CD4-positive, alpha-beta T cell (primary cell): ENCODE results near the gene TGM1. TPM values are rescaled to one million over a fixed set of nuclear protein-coding genes. Genes with fewer than 3 reads are reported as not detected.
"Not testable (repeated sequence)": the region's sequence is repeated elsewhere in the genome, so short reads cannot be mapped to it uniquely, and the experiment has no call there.

Experiments
- ATAC-seq: fragments of 200-7000 bp; cut with Tn5 transposase; one replicate; pipeline ENCODE4 v1.10.0; 2022; ENCODE audit warnings: mild to moderate bottlenecking; ENCODE audit not compliant: poor library complexity
- CTCF ChIA-PET: fragments of 350-600 bp; sonication (Branson Sonifier 250); formaldehyde crosslinking; loops from one replicate; lab custom pipeline; 2021; ENCODE audit warnings: antibody characterized with exemption, inconsistent platforms; lab: Charles Lee
- POLR2A ChIA-PET: fragments of 350-600 bp; sonication (Branson Sonifier 250); formaldehyde crosslinking; loops from one replicate; lab custom pipeline; 2021; ENCODE audit warnings: antibody characterized with exemption, inconsistent platforms; lab: Charles Lee
- DNase-seq, 14 experiments: peaks; one replicate each; pipeline ENCODE4 v3.0.0-alpha.2; 2013 to 2020; ENCODE audit warnings: mixed read lengths in 2 of 14
- H3K27ac ChIP-seq, 2 donors: one replicate each; pipeline versions ENCODE4 v1.5.1 to v1.7.0; 2013; ENCODE audit warnings: low read length in 2 of 2, low read depth in 1 of 2, mild to moderate bottlenecking in 1 of 2
- H3K27me3 ChIP-seq, 2 experiments: 1 replicate in 1 of 2; 2 replicates in 1 of 2; pipeline versions ENCODE4 v1.6.1 to v1.7.0; 2013; ENCODE audit warnings: low read length in 2 of 2, control low read depth in 1 of 2, mild to moderate bottlenecking in 1 of 2, moderate library complexity in 1 of 2; ENCODE audit not compliant: insufficient read depth in 2 of 2, control insufficient read depth in 1 of 2
- H3K36me3 ChIP-seq: one replicate; pipeline ENCODE4 v1.6.1; 2013; ENCODE audit warnings: low read length, control low read depth; ENCODE audit not compliant: insufficient read depth
- H3K4me1 ChIP-seq: one replicate; pipeline ENCODE4 v1.6.1; 2013; ENCODE audit warnings: low read length, control low read depth; ENCODE audit not compliant: insufficient read depth
- H3K4me3 ChIP-seq: one replicate; pipeline ENCODE4 v1.5.1; 2013; ENCODE audit warnings: mild to moderate bottlenecking, low read length, moderate library complexity
- H3K9me3 ChIP-seq, 2 experiments: 1 replicate in 1 of 2; 2 replicates in 1 of 2; pipeline versions ENCODE4 v1.6.1 to v1.7.0; 2013; ENCODE audit warnings: low read length in 2 of 2, mild to moderate bottlenecking in 2 of 2, control low read depth in 1 of 2, moderate library complexity in 1 of 2; ENCODE audit not compliant: control insufficient read depth in 1 of 2, insufficient read depth in 1 of 2
- H3K27ac Mint-ChIP-seq: one replicate; pipeline ENCODE4 v1.8.0; 2020; ENCODE audit warnings: mixed read lengths
- H3K27me3 Mint-ChIP-seq: one replicate; pipeline ENCODE4 v1.8.0; 2021; ENCODE audit warnings: mixed read lengths
- H3K36me3 Mint-ChIP-seq: one replicate; pipeline ENCODE4 v1.8.0; 2021; ENCODE audit warnings: low read depth, mixed read lengths
- H3K4me1 Mint-ChIP-seq: one replicate; pipeline ENCODE4 v1.8.0; 2021; ENCODE audit warnings: low read depth, mixed read lengths
- H3K4me3 Mint-ChIP-seq: one replicate; pipeline ENCODE4 v1.8.0; 2020; ENCODE audit warnings: mild to moderate bottlenecking, mixed read lengths
- H3K9me3 Mint-ChIP-seq: one replicate; pipeline ENCODE4 v1.8.0; 2020; ENCODE audit warnings: mixed read lengths
- CTCF ChIP-seq: fragments of 200-600 bp; IDR thresholded peaks from one replicate; pipeline ENCODE4 v1.8.0; 2022; ENCODE audit warnings: antibody characterized with exemption, mild to moderate bottlenecking
- intact Hi-C, 2 experiments: fragments of 100-400 bp; cut with DNase I in 1 of 2; cut with micrococcal nuclease in 1 of 2; formaldehyde crosslinking; loops; one replicate each; pipeline versions ENCODE4 v1.15.1 to v1.9.0; 2023 to 2025; cut with DNase I, micrococcal nuclease
- total RNA-seq, 174 experiments: library from RNA in 2 of 174; stranded (reverse) in 2 of 174; gene quantifications; one replicate each; pipeline ENCODE4 v1.2.3 and lab custom pipeline; 2021 to 2026

TGM1 gene
- total RNA-seq, 2 experiments from 2014 or later, result 3.5 to 3.9 TPM

- no peaks in the 10 kb centered on the region for H3K9me3 ChIP-seq
- DNase-seq, result no peak
- ChIA-PET POLR2A (interaction anchor here (1.4 to 2.0 kb wide), 2 partner anchors 23 to 55 kb away, joined by 3 to 11 read pairs; partner anchors contain the start of gene TINF2), CTCF (interaction anchor here (0.7 to 2.9 kb wide), 2 partner anchors 9 to 23 kb away, joined by 5 to 12 read pairs; partner anchors contain the start of gene TINF2)
- peaks cover 21% of the 10 kb centered on the region for H3K4me1 ChIP-seq
- no peak overlapping the region for H3K27ac Mint-ChIP-seq
- H3K4me3 Mint-ChIP-seq, result no peak overlapping the region
- H3K4me3 ChIP-seq, result no peak overlapping the region
- peaks cover 19% of the 10 kb centered on the region for H3K4me1 Mint-ChIP-seq
- no peaks in the 10 kb centered on the region for H3K27me3 Mint-ChIP-seq
- no peak overlapping the region for H3K27ac ChIP-seq
- intact Hi-C loops, result loop anchor here in 1 of 2 experiments (5.0 kb wide), 1 partner anchor 213 kb away; no protein-coding TSS in a partner anchor
- peaks cover 9% of the 10 kb centered on the region for H3K36me3 ChIP-seq
- peaks cover 13% of the 10 kb centered on the region for H3K36me3 Mint-ChIP-seq
- ATAC-seq, result no peak
- no peaks in the 10 kb centered on the region for H3K9me3 Mint-ChIP-seq
- TF ChIP-seq CTCF, result no peak
- H3K27me3 ChIP-seq, result no peaks in the 10 kb centered on the region
These were observed 43.9 kb downstream of the TGM1 start for GRCh38 chr14:24219080-24219479.

GRCh38 chr14:24216876-24217275 lies 46.1 kb downstream of the TGM1 start:
- CTCF ChIA-PET, result interaction anchor here (1.4 to 2.4 kb wide), 5 partner anchors 10 to 80 kb away, joined by 3 to 38 read pairs (median 17); partner anchors contain the start of genes RABGGTA and TINF2
- not testable (repeated sequence) for H3K4me3 Mint-ChIP-seq
- intact Hi-C loops, result loop anchor here (1.0 to 5.0 kb wide), 8 partner anchors 15 to 215 kb away; partner anchors contain the start of genes TINF2 (in 2 of the 2), GMPR2 (in 1 of the 2), NEDD8 (in 1 of the 2) and RABGGTA (in 1 of the 2)

GRCh38 chr14:24216345-24216699 lies 46.7 kb downstream of the TGM1 start:
- H3K4me3 ChIP-seq, result peak overlapping the region; percentile 84
- peaks cover 13% of the 10 kb centered on the region for H3K36me3 ChIP-seq
- ATAC-seq (no peak), DNase-seq (no peak)
- H3K4me1 ChIP-seq, result peaks cover 42% of the 10 kb centered on the region
- peaks cover 45% of the 10 kb centered on the region for H3K4me1 Mint-ChIP-seq
- CTCF ChIA-PET, result interaction anchor here (0.8 to 2.4 kb wide), 22 partner anchors 11 to 895 kb away, joined by 3 to 38 read pairs (median 6); partner anchors contain the start of genes DHRS1, EMC9, GMPR2 and IPO4
- H3K9me3 Mint-ChIP-seq, result no peaks in the 10 kb centered on the region
- H3K27me3 ChIP-seq, result no peaks in the 10 kb centered on the region
- intact Hi-C loops, result loop anchor here (1.0 to 5.0 kb wide), 8 partner anchors 16 to 216 kb away; partner anchors contain the start of genes TINF2 (in 2 of the 2), GMPR2 (in 1 of the 2), NEDD8 (in 1 of the 2) and RABGGTA (in 1 of the 2)
- H3K27ac ChIP-seq, result peak overlapping the region; percentile 92
- peak overlapping the region; percentile 97 for H3K4me3 Mint-ChIP-seq
- POLR2A ChIA-PET, result interaction anchor here (0.7 to 4.7 kb wide), 24 partner anchors 9 to 226 kb away, joined by 3 to 144 read pairs (median 8); partner anchors contain the start of genes CBLN3, DCAF11, DHRS1 and EMC9
- peaks cover 28% of the 10 kb centered on the region for H3K36me3 Mint-ChIP-seq
- no peaks in the 10 kb centered on the region for H3K27me3 Mint-ChIP-seq
- no peaks in the 10 kb centered on the region for H3K9me3 ChIP-seq
- TF ChIP-seq CTCF, result no peak
- H3K27ac Mint-ChIP-seq, result peak overlapping the region; percentile 96

More at GRCh38 chr14:24216876-24217275, 46.1 kb downstream of the TGM1 start:
- H3K9me3 ChIP-seq, H3K27me3 ChIP-seq, H3K9me3 Mint-ChIP-seq, ATAC-seq, H3K4me3 ChIP-seq, H3K36me3 ChIP-seq, H3K27me3 Mint-ChIP-seq: not testable (repeated sequence)
- Histone ChIP-seq H3K4me1 (peaks cover 37% of the 10 kb centered on the region), H3K27ac (peak overlapping the region in 1 of 2 donors; percentile 92)
- Mint-ChIP-seq H3K4me1 (peaks cover 40% of the 10 kb centered on the region), H3K36me3 (peaks cover 23% of the 10 kb centered on the region), H3K27ac (peak overlapping the region; percentile 96)
- POLR2A ChIA-PET, result interaction anchor here (0.8 to 1.8 kb wide), 2 partner anchors 21 to 28 kb away, joined by 3 to 13 read pairs; partner anchors contain the start of gene IPO4
- DNase-seq, result peak in 2 of 14 experiments; percentile 7 to 13
